Retina (tissue), 1 donor: Measurements from ENCODE around the gene MAGI2.
"Not testable (repeated sequence)": the region's sequence is repeated elsewhere in the genome, so short reads cannot be mapped to it uniquely, and the experiment has no call there.

ENCODE experiments used
- DNase-seq: peaks from one replicate; pipeline ENCODE4 v3.0.0-alpha.2; 2016

The MAGI2 gene

DNA sequence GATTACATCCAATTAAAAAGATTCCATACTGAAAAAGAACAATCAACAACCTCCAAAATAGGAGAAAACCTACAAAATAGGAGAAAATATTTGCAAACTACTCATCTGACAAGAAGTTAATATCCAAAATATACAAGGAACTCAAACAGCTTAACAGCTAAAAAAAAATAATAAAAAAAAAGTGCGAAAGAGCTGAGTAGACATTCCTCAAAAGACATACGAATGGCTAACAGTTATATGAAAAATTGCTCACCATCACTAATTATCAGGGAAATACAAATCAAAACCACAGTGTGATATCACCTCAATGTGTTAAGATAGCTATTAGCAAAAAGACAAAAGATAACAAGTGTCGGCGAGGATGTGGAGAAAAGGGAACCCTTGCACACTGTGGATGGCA is 1204.6 kb downstream of the MAGI2 start:
- DNase-seq = no peak

DNA sequence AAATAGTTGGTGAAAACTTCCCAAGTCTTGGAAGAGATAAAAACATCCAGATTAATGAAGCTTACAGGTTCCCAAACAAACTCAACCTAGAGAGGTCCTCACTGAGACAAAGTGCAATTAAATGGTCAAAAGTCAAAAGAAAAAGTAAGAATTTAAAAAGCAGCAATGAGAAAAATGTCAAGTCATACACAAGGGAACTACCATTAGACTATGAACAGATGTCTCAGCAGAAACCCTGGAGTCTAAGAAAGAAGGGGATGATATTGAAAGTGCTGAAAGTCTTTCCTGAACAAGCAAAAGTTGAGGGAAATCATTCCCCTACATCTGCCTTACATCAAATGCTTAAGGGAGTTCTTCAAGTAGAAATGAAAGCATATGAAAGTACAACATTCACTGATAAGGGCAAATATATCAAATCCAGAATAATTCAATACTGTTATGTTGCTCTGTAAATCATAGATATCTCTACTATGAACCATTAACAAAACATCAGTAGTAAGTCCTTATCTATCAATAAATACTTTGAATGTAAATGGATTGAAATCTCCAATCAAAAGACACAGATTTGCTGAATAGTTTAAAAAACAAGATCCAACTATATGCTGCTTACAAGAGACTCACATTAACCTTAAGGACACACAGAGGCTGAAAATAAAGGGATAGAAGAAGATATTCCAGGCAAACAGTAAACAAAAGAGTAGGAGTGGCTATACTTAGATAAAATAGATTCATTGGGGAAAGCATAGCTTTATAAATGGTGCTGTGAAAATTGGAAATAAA is 1205.4 kb downstream of the MAGI2 start:
- DNase-seq = no peak

DNA sequence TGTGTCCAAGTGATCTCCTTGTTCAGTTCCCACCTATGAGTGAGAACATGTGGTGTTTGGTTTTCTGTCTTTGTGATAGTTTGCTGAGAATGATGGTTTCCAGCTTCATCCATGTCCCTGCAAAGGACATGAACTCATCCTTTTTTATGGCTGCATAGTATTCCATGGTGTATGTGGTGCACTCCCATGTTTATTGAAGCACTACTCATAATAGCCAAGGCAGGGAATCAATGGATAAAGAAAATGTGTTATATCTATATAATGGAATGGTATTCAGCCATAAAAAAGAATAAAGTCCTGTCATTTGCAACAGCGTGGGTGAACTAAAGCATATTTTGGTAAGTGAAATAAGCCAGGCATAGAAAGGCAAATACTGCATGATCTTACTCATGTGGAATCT is 1213.3 kb downstream of the MAGI2 start:
- DNase-seq = not testable (repeated sequence)

DNA sequence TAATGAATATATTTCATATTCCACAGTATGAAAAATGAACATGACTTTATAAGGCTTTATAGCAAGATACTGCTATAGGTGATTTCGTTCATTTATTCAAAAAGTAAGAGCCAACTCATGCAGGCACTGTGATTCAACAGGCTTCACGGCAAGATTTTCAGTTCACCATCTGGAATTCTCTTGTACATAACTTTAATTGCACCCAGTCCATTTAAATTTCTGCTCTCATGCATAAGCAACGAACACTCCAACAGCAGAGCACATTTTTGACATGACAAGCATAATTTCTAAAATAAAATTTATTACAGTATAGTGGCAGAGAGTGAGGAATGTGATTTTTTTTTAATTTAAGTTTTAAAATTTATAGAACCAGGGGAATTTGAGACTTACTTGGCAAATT is 1218.8 kb downstream of the MAGI2 start:
- DNase-seq = no peak

DNA sequence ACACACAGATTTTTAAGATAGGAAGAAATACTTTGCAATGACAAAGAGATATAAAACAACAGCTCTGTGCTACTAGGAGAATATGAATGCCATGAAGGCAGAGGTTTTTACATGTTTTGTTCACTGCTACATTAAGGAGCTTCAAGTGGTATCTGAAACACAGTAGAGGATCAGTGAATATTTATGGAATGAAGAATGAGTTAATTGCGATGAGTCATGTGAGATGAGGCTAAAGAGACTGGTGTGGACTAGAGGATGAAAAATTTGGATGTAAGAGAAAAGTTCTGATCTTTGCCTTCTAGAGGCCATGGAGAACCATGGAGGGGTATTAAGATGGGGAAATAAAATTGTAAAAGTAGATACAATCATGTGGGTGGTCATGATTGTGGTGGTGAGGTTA is 1220.7 kb downstream of the MAGI2 start:
- DNase-seq = no peak

DNA sequence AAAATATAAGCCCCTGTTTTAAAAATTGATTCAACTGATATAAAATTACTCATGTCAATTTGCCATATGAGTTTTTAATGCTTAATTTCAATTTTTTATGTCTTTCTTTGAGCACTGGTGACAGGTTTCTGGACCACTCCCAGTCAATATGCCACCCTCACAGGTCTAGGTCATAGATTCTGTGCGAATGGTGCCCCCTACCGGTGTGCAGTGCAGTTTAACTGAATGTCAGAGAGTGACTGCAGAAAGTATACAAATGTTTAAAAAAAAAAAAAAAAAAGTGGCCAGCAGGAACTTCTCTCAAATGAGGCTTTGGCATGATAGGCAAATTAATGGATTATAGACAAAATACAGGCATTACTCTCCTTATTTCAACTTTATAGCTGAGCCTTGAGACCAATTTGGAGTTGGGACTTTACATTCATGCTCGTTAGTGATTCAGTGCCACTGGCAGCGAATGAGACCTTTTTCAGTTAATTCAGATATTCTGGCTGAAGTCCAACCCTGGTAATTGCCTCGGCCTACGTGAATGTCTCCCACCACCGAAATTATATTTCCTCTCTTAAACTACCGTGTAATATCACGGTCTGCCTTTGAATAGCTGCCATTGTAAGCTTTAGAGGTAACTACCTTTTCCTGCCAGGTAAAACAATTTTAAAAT is 1227.3 kb downstream of the MAGI2 start:
- no peak for DNase-seq

DNA sequence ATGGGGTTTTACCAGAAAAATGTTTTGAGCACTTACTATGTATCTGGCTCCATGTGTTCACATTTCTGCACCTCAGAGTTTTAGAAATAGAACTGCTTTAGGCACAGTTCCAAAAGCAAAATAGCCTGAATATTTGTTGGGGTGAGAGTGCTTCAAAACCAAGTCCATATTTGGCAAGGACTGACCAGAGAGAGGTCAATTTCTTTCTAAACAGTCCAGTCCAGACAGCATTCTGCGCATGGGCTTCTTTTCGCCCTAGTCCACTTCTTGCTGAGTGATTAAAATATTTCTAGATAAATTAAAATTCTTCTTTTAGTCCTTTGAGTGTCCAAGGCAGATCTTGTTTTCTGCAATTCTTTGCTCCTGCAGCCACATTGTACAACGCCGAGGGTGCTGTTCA is 1227.9 kb downstream of the MAGI2 start:
- no peak for DNase-seq

DNA sequence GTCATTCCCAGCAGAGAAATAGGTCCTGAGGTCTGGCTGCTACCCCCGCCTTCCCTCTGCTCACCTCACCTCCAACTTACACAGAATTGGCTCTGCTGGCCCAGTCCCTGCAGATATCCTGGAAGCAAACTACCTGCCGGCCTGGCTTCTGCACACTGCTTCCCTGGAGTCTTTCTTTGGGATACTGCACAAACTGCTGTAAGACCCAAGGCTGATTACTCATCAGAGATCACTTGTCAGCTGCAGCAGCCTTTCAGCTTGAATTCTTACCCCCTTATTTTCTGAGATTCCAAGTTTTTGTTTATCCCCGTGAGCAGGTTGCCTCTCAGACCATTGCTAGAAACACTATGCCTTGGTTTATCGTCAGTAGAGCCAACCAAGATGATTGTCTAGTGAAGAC is 1228.5 kb downstream of the MAGI2 start:
- DNase-seq = no peak

DNA sequence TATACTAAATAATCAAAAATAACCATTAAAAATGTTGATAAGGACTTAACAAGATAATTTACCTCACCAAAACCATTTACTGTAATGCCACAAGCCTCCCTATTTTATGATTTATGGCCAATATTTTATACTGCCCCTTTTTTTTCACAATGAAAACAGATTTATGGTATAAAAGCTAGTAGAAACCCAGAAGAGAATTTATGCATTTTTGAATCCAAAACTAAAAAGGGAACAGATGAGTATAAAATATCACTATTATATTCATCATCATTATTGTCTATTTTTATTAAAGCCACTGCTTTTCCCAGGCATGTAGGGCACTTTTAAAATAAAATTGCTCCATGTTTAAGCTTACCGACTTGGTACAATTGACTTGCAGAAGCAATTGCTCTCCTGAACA is 1229.9 kb downstream of the MAGI2 start:
- DNase-seq = no peak

DNA sequence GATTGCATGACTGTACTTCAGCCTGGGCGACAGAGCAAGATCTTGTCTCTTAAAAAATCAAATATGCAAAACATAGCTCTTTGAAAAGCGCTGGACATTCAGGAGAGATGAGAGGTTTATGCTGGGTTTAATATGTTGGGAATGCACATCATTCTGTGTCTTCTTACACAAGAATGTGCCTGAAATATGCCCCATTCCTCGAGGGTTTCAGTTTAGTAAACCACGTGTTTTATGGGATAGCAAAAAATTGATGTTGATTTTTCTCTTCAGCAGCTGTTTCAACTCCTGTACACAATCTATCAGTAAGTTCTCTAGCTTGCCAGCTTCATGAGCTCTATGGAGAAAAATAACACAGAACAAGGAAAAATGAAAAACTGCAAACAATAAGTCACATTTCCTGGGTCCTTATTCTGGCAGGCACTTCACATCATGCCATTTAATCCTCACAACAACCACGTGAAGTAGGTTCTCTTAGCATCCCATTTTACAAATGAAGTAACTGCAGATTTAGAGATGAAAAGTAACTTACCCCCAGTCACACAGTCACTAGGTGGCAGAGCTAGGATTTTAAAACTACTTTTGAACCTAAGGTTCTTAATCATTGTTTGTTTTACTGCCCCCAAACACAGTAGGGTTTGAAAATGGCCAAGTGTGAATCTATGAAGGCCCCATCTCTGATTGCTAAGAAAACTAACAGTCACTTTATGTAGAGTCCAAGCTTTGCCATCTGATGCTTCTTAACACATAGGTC is 1231.3 kb downstream of the MAGI2 start:
- no peak for DNase-seq

DNA sequence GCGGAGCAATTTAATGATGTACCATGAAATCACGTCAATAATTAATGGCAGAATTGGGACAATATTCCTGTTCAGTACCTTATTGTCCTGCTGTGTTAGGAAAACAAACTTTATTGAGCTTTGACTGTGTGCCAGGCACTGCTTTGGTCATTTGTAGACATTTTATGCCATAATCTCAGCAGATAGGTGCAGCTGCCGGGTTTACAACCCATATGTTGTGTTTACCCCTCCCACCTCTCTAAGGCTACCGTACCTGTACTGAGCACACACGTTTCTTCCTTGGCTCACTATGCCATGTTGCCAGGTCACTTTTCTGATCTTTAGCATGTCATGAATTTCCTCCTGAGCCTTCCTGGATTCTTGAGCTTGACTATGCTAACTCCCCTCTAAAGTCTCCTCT is 1232.7 kb downstream of the MAGI2 start:
- DNase-seq = no peak

DNA sequence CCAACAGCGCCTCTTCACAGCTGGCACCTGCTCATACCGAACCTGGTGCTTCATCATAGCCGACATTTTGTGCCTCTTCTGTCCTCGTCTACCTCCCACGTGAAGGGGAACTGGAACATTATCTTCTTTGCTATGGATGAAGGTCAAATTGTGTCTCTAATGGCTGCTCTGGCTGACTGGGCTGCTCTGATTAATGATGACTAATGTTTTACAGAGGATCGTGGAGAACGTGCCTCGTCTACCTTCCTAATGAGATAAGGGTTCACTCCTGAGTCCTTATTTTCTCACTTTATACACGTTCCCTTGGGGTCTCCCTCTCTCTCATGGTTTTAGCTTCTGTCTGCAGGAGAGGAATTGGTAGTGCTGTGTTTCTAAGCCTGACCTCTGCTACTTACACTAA is 1234.6 kb downstream of the MAGI2 start:
- no peak for DNase-seq

DNA sequence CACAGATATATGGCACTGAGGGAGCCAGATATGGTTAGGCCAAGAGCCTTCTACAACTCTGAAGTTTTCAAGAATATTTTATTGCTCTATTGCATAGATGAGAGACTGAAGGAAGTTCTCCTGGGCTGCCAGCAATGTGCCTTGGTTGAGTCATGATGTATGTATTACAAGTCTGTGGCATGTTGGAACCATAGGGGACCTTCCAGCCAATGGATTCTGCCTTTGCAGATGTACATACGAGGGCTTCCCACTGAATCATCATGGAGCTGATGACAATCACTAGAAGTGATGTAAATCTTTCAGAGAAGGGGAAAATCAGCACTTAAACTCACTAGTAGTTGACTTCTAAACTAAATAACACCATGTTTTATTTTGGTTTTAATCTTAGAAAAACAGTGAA is 1235.4 kb downstream of the MAGI2 start:
- DNase-seq = no peak

DNA sequence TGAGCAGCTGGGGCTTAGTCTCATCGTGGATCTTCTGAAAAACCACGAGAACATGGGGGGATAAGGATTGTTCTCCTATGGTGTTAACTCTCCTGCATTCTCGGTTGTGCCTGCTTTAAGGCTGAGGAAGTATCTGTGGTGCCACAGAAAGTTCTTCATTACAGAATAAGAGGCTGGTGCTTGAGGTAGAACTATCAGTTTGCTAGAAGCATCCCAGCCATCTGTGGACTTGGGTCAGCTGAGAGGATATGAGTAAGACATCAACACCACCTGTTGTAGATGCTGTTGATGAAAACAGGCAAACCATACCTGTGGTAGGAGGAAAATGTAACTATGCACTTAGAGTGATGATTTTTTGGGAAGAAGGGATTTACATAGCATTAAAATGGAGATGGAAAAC is 1238.3 kb downstream of the MAGI2 start:
- no peak for DNase-seq

DNA sequence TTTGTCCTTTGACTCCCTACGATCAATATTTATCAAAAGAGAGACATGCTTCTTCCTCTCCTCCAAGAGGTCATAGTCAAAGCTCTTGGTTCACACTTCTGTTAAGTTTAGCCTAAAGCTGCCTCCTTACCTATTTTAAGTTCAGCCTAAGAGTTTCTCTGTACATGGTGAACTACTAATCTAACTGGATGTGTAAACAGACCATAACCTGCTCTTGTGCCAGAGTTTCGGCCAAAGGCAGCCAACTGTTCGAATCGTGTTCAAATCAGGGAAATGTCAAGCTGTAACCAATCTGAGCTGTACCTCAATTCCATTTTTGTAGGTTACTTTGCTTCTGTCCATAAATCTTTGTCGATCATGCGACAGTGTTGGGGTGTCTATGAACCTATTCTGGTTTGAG is 1240.1 kb downstream of the MAGI2 start:
- DNase-seq = no peak

DNA sequence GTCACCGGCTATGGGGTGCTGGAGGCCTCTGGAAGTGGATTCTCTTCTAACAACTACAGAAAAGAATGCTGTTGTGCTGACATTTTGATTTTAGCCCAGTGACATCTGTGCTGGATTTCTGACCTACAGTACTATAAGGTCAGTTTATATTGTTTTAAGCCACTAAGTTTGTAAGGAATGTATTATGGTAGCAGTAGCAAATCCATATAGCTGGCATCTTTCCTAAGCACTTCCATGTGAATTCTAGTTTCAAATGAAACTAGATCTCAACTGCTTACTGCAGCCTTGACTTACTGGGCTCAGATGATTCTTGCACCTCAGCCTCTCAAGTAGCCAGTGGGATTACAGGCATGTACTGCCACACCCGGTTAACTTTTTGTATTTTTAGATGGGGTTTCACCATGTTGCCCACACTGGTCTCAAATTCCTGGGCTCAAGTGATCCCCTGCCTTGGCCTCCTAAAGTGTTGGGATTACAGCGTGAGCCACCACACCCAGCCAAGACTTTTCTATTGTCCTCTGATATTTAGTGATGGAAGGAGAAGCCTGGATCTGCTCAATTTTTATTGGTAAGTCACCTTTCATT is 1240.9 kb downstream of the MAGI2 start:
- DNase-seq = no peak

DNA sequence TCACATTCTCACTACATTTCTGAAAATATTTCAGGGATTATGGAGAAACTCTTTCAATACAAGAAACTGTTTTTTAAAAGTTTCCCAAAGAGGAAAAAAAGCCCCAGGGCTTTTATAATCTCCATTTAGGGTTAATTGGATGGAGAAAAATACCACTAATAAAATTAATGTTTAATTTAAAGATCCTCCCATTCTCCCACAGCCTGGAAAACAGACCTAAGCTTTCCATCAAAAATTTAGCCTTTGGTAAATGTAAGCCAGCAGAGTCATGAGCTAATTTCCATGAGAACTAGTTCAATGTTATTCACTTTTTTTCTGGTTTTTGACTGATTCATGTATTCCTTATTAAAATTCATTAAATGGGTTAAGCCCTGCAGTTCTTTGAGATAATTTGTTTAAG is 1246.2 kb downstream of the MAGI2 start:
- no peak for DNase-seq

DNA sequence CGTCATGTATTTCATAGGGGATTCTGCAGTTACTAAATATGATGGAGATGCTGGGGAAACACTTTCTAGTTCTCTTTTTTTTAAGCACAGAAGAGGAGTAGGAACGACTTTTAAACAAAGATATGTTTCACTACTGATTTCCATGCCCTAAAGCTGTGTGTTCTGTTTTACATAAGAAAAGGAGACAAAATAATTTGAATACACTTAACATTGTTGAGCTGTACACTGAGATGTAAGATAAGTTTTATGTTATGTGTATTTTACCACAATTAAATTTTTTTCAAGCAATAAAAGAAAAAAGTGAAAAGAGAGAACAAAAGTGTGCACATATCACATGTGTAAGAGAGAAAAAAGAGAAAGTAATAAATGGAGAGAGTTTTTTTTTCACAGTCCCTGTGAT is 1246.7 kb downstream of the MAGI2 start:
- DNase-seq = no peak

DNA sequence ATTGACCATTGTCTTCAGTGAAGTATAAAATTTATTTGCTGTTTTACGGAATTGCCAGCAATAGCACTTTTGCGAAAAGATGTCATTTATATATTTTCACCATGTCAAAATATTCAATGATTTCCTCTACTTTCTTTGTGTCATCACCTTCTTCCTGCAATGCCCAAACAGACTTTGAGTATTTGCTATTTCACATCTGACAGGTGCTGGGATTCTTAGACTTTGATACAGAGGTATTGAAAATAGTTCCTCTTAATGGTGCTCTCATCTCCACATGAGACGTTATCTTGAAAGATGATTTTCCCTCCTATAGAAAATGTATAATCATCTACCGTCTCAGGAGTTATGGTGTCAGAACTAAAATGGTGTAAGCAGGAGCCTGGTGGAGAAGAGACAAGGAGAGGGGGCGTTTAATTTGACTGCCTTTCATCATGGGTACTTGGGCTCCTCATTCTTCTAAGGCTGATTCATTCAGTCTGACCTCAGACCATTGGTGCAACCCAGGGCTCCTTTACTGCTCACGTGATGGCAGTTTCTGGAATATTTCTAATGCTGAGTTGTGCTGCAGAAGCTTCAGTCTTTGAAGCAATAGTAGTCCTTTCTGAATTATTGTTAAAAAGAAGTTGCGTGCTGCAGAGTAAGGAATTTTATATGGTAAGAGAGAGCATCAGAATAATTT is 1250.3 kb downstream of the MAGI2 start:
- DNase-seq = no peak

DNA sequence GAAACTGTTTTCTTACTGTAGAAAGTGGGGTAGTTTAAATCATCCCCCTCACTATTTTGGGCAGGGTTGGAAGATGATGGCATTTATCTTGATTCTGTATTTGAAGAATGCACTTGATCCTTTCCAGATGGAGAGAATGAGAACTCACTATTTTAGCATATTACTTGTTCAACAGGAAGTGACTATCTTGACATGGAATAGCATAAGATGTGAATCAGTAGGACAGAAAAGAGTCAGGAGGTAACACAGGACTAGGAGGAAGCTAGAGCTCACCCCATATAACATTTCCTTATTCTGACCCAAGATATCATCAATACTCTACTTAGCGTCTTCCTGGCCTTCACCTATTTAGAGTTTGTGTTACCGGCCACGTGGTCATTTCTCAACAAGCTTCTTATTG is 1254.7 kb downstream of the MAGI2 start:
- DNase-seq = no peak

DNA sequence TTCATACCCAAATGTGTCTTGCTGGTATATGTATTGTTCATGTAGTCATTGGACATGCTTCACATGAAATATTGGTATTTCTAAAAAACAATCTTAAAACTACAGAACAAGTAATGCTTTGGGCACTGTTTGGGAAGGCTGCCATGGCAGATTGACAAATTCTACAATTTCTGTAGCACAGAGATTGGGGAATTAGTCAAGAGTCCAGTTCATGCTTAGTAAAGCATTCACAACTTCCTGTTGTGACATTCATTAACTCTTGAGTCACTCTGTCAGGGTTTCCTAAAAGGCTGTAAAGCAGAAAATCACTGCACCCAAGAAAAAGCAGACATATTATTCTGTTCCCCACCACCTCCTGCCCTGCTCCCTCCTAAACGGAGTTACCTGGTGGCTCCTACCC is 1256.0 kb downstream of the MAGI2 start:
- no peak for DNase-seq

DNA sequence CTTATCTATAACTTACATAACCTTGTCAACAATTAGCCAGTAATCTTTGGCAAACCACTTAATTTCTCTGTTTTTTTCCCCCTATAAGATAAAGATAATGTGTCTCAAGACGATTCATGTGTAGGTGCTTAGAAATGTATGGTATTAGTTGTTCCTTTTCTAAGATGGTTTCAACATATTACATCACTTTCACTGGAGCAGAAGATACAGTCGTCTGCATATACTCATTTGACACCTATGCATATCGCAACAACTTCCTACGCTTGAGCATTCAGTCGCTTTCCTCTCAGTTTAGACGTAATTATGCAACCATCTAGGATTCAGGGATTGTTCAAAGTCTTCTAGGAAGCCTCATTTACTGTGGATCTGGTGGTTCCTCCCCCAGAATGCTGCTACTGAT is 1258.2 kb downstream of the MAGI2 start:
- no peak for DNase-seq

DNA sequence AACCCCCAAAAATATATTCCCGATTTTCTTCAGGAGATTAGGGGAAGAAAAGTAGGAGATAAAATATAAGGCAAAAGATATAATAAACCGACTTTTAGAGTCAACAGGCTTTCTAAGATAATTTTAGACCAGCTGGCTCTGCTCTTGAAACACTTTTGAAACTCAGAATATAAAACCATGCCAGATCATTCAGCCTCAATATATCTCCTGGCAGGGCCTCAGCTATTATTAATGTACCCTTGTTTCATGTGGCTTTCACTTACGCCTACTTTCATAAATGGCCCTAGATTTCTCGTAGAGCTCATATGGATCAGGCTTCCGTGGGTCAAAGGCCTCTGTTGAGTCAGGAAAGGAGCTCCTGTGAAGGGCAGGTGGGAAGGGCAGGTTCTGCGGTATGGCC is 1258.9 kb downstream of the MAGI2 start:
- DNase-seq = no peak
